ENCODE results near the gene NRXN3. TPM values are rescaled to one million over a fixed set of nuclear protein-coding genes. Genes with fewer than 3 reads are reported as not detected.
"Not testable (repeated sequence)": the region's sequence is repeated elsewhere in the genome, so short reads cannot be mapped to it uniquely, and the experiment has no call there.

NRXN3 gene
- polyA plus RNA-seq, 1 of the 3 experiments (the other 2 are of a cell fraction): 1.6 TPM

- Histone ChIP-seq H3K4me1 (ENCODE audit: control insufficient read depth in 1 of 2, insufficient read depth in 2 of 2, low read depth in 1 of 2, low read length in 1 of 2) (no peaks in the 10 kb centered on the region), H3K9me2 (no peaks in the 10 kb centered on the region), H2AFZ (ENCODE audit: low read depth) (no peak overlapping the region), H3K36me3 (replicated peaks in 1 of 2; ENCODE audit: control insufficient read depth in 1 of 2, insufficient read depth in 2 of 2, low read length in 1 of 2) (no peaks in the 10 kb centered on the region), H3K9me3 (no peaks in the 10 kb centered on the region), H3K27ac (ENCODE audit: low read depth in 2 of 2, low read length in 1 of 2) (no peak overlapping the region), H3K27me3 (ENCODE audit: insufficient read depth) (no peaks in the 10 kb centered on the region), H3K4me3 (ENCODE audit: low read depth in 2 of 2, low read length in 1 of 2) (no peak overlapping the region), H3K79me2 (ENCODE audit: insufficient read depth) (no peaks in the 10 kb centered on the region), H4K20me1 (ENCODE audit: insufficient read depth) (no peaks in the 10 kb centered on the region), H3K4me2 (no peak overlapping the region), H3F3A (replicated peaks; ENCODE audit: insufficient read depth) (no peaks in the 10 kb centered on the region), H3K9ac (no peak overlapping the region)
- no peak for DNase-seq
- ChIA-PET POLR2A (no interaction called here), CTCF (no interaction called here)
- TF ChIP-seq RCOR1 (IDR thresholded peaks at IDR 0.05; ENCODE audit: low read length) (no peak), ZBTB33 (IDR thresholded peaks at IDR 0.05; ENCODE audit: borderline replicate concordance, low read depth) (no peak), MAX (IDR thresholded peaks at IDR 0.05; ENCODE audit: low read depth) (no peak), EP300 (IDR thresholded peaks at IDR 0.05; ENCODE audit: borderline replicate concordance in 1 of 2, low read depth in 1 of 2, low read length in 1 of 2) (no peak), GATA2 (CRISPR knock-in tag; IDR thresholded peaks at IDR 0.05) (no peak), REST (IDR thresholded peaks at IDR 0.05; ENCODE audit: low read depth, low read length) (no peak), MXI1 (IDR thresholded peaks at IDR 0.05; ENCODE audit: low read depth, low read length) (no peak), CHD2 (IDR thresholded peaks at IDR 0.05; ENCODE audit: low read length, partially characterized antibody) (no peak), JUND (IDR thresholded peaks at IDR 0.05) (no peak), SIN3A (IDR thresholded peaks at IDR 0.05; ENCODE audit: borderline replicate concordance, low read depth, low read length) (no peak), CTCF (IDR thresholded peaks at IDR 0.05) (no peak), TEAD4 (IDR thresholded peaks at IDR 0.05; ENCODE audit: borderline replicate concordance, insufficient read depth) (no peak), SMC3 (IDR thresholded peaks at IDR 0.05; ENCODE audit: low read depth, low read length) (no peak), POLR2AphosphoS5 (IDR thresholded peaks at IDR 0.05; ENCODE audit: low read depth, low read length) (no peak), FOXJ3 (CRISPR knock-in tag; IDR thresholded peaks at IDR 0.05) (no peak), RFX5 (IDR thresholded peaks at IDR 0.05; ENCODE audit: low read length) (no peak), IRF3 (IDR thresholded peaks at IDR 0.05; ENCODE audit: low read depth, low read length) (no peak), GABPA (IDR thresholded peaks at IDR 0.05; ENCODE audit: low read depth) (no peak)
Observed at GRCh38 chr14:78535041-78535440, 364.9 kb downstream of the NRXN3 start.

GRCh38 chr14:78541788-78542187, 371.6 kb downstream of the NRXN3 start:
- H3K9me3 ChIP-seq; H3K4me2 ChIP-seq; H3K79me2 ChIP-seq (ENCODE audit: insufficient read depth); DNase-seq; H3F3A ChIP-seq (replicated peaks; ENCODE audit: insufficient read depth); H3K4me3 ChIP-seq (ENCODE audit: low read depth in 2 of 2, low read length in 1 of 2); H2AFZ ChIP-seq (ENCODE audit: low read depth); H4K20me1 ChIP-seq (ENCODE audit: insufficient read depth); H3K9ac ChIP-seq; POLR2A ChIA-PET; H3K27ac ChIP-seq (ENCODE audit: low read depth in 2 of 2, low read length in 1 of 2); H3K36me3 ChIP-seq (replicated peaks in 1 of 2; ENCODE audit: control insufficient read depth in 1 of 2, insufficient read depth in 2 of 2, low read length in 1 of 2); H3K9me2 ChIP-seq; H3K4me1 ChIP-seq (ENCODE audit: control insufficient read depth in 1 of 2, insufficient read depth in 2 of 2, low read depth in 1 of 2, low read length in 1 of 2); H3K27me3 ChIP-seq (ENCODE audit: insufficient read depth): not testable (repeated sequence)
- CTCF ChIA-PET: interaction anchor here (1.1 kb wide), 1 partner anchor 25 kb away, joined by 3 read pairs; no protein-coding TSS in a partner anchor
- 11% methylated on average over 2 of the region's 2 CpGs for WGBS (ENCODE audit: low lambda C conversion rate)

All from SK-N-SH (cell line).